ENCODE data around the gene CECR2. TPM values are rescaled to one million over a fixed set of nuclear protein-coding genes. Genes with fewer than 3 reads are reported as not detected.

The CECR2 gene
- total RNA-seq, 1 donor from 2014 or later: 4.9 TPM

- intact Hi-C loops (cut with DNase I): no loop called here
Observed at GRCh38 chr22:17581056-17581455, 211.8 kb downstream of the CECR2 start.

GRCh38 chr22:17581631-17582030 is 212.4 kb downstream of the CECR2 start:
- intact Hi-C loops (cut with DNase I): no loop called here
- no peak for DNase-seq (ENCODE audit: low spot score)

More at GRCh38 chr22:17581056-17581455, 211.8 kb downstream of the CECR2 start:
- peak; percentile 31 for DNase-seq (ENCODE audit: low spot score)

GRCh38 chr22:17583151-17583550 is 213.9 kb downstream of the CECR2 start:
- intact Hi-C loops (cut with DNase I): no loop called here

GRCh38 chr22:17586831-17587440 is 217.7 kb downstream of the CECR2 start:
- DNase-seq (ENCODE audit: low spot score): no peak
- intact Hi-C loops (cut with DNase I): no loop called here

More at GRCh38 chr22:17583151-17583550, 213.9 kb downstream of the CECR2 start:
- no peak for DNase-seq (ENCODE audit: low spot score)

- intact Hi-C loops (cut with DNase I): no loop called here
- DNase-seq (ENCODE audit: low spot score): no peak
Observed at GRCh38 chr22:17587629-17588028, 218.4 kb downstream of the CECR2 start.

- no peak for DNase-seq (ENCODE audit: low spot score)
- intact Hi-C loops (cut with DNase I): no loop called here
Observed at GRCh38 chr22:17588606-17589005, 219.3 kb downstream of the CECR2 start.

GRCh38 chr22:17589810-17590375 is 220.6 kb downstream of the CECR2 start:
- DNase-seq (ENCODE audit: low spot score): no peak
- intact Hi-C loops (cut with DNase I): no loop called here

- no peak for DNase-seq (ENCODE audit: low spot score)
- intact Hi-C loops (cut with DNase I): no loop called here
Observed at GRCh38 chr22:17590586-17590985, 221.3 kb downstream of the CECR2 start.

GRCh38 chr22:17592201-17592600 is 222.9 kb downstream of the CECR2 start:
- intact Hi-C loops (cut with DNase I): no loop called here
- no peak for DNase-seq (ENCODE audit: low spot score)

GRCh38 chr22:17596226-17596625 is 227.0 kb downstream of the CECR2 start:
- DNase-seq (ENCODE audit: low spot score): no peak
- intact Hi-C loops (cut with DNase I): no loop called here

- intact Hi-C loops (cut with DNase I): no loop called here
- DNase-seq (ENCODE audit: low spot score): no peak
Observed at GRCh38 chr22:17597217-17597616, 228.0 kb downstream of the CECR2 start.

- DNase-seq (ENCODE audit: low spot score): no peak
- intact Hi-C loops (cut with DNase I): no loop called here
Observed at GRCh38 chr22:17598318-17598717, 229.1 kb downstream of the CECR2 start.

- DNase-seq (ENCODE audit: low spot score): no peak
- intact Hi-C loops (cut with DNase I): no loop called here
Observed at GRCh38 chr22:17601031-17601430, 231.8 kb downstream of the CECR2 start.

GRCh38 chr22:17603668-17604067 is 234.4 kb downstream of the CECR2 start:
- intact Hi-C loops (cut with DNase I): no loop called here
- no peak for DNase-seq (ENCODE audit: low spot score)

- no peak for DNase-seq (ENCODE audit: low spot score)
- intact Hi-C loops (cut with DNase I): no loop called here
Observed at GRCh38 chr22:17606496-17606895, 237.2 kb downstream of the CECR2 start.

Other genes with a start within 250 kb of the CECR2 start
- gene TMEM121B, start 248.1 kb upstream of the CECR2 start, total RNA-seq: 1.0 TPM
- gene HDHD5, start 210.2 kb upstream of the CECR2 start, total RNA-seq: 39.6 TPM
- gene ADA2, start 150.0 kb upstream of the CECR2 start, total RNA-seq: 77.0 TPM
- 0.11 TPM for gene SLC25A18, start 194.0 kb downstream of the CECR2 start, total RNA-seq